Ovary (tissue), 9 donors: Measurements from ENCODE around the gene UBAC1. TPM values are rescaled to one million over a fixed set of nuclear protein-coding genes. Genes with fewer than 3 reads are reported as not detected.

Experiments
- DNase-seq, 5 donors: peaks; one replicate each; pipeline ENCODE4 v3.0.0-alpha.2; 2019 to 2020
- H3K27ac ChIP-seq, 2 donors: fragments of 200-600 bp; one replicate each; pipeline versions ENCODE4 v1.5.1 to v1.8.0; 2019 to 2022
- H3K27me3 ChIP-seq: fragments of 200-600 bp; one replicate; pipeline ENCODE4 v1.8.0; 2022
- H3K36me3 ChIP-seq: fragments of 200-600 bp; sonication (generic); one replicate; pipeline ENCODE4 v1.5.1; 2019
- H3K4me1 ChIP-seq: one replicate; pipeline ENCODE4 v1.8.1; 2013; ENCODE audit warnings: mild to moderate bottlenecking, moderate library complexity; ENCODE audit not compliant: insufficient read depth
- H3K4me3 ChIP-seq: fragments of 200-600 bp; sonication (generic); one replicate; pipeline ENCODE4 v1.5.1; 2017
- H3K9me3 ChIP-seq, 2 donors: fragments of 200-600 bp in 1 of 2; sonication (generic) in 1 of 2; one replicate each; pipeline versions ENCODE4 v1.5.1 to v1.8.1; 2013 to 2019; ENCODE audit warnings: mild to moderate bottlenecking in 1 of 2, moderate library complexity in 1 of 2
- CTCF ChIP-seq, 3 donors: fragments of 450-650 bp in 2 of 3; fragments of 200-600 bp in 1 of 3; IDR thresholded peaks; one replicate each; pipeline versions ENCODE4 v1.5.1 to v1.8.0; 2016 to 2022; ENCODE audit warnings: antibody characterized with exemption in 3 of 3, mild to moderate bottlenecking in 1 of 3
- EP300 ChIP-seq: sonication (generic); formaldehyde crosslinking; IDR thresholded peaks from one replicate; pipeline ENCODE4 v1.6.1; 2017; ENCODE audit warnings: antibody characterized with exemption
- POLR2A ChIP-seq: fragments of 450-650 bp; IDR thresholded peaks from one replicate; pipeline ENCODE4 v1.6.1; 2017; ENCODE audit warnings: antibody characterized with exemption, mild to moderate bottlenecking, moderate library complexity
- WGBS, 3 donors: extraction: QIAGEN DNeasy Blood & Tissue Kit in 1 of 3; methylation state at CpG; one replicate each; pipeline versions ENCODE4 v1.1.5 to v1.1.7; 2013 to 2017; 5-methylcytosine and 5-hydroxymethylcytosine counted together
- intact Hi-C, 4 donors: fragments of 100-400 bp; cut with DNase I; formaldehyde crosslinking; loops; one replicate each; pipeline versions ENCODE4 v1.11.0 to v1.15.1; 2022 to 2023
- polyA plus RNA-seq, 2 donors: library from polyadenylated mRNA; stranded (reverse); fragments of 200-250 nt in 1 of 2; fragments of 350-450 nt in 1 of 2; fragmentation: Illumina TruSeq in 1 of 2; extraction: RNeasy Lipid Tissue Mini Kit (QIAGEN cat#74804) in 1 of 2; gene quantifications; one replicate each; pipeline ENCODE4 v1.2.3, GENCODE V29; 2013 to 2014
- total RNA-seq, 7 donors: library from RNA; depleted of rRNA in 2 of 7; stranded (reverse); fragments of >200 nt in 2 of 7; fragmentation: NEBNext Ultra II Directional in 3 of 7; extraction: Animal tissue kit (Norgen Biotek cat#: 25700) in 3 of 7; gene quantifications; one replicate each; pipeline versions ENCODE4 v1.1.0 to v1.2.4, GENCODE V29; 2016 to 2023
- donor health status: DM: no; HTN: no; CAD: no; lungs with moderate emphysema.
- donor health status: DM: no; HTN: no; CAD: no.
- donor health status: Bipolar disorder and iron deficiency.
- donor health status: DM: yes; HTN: yes; CAD: no.
- donor health status: DM: no; HTN: no; CAD: no.
- donor health status: DM: yes; HTN: yes; CAD: no.

The UBAC1 gene
- total and polyA plus RNA-seq, 9 donors: 19.7 to 42.0 (median 33.4) TPM

- DNase-seq: no peak
- no peak overlapping the region for H3K27ac ChIP-seq
- no peaks in the 10 kb centered on the region for H3K27me3 ChIP-seq
- intact Hi-C loops: no loop called here
- TF ChIP-seq POLR2A (no peak), CTCF (IDR thresholded peaks at IDR 0.05) (no peak), EP300 (no peak)
- H3K36me3 ChIP-seq: no peaks in the 10 kb centered on the region
- no peak overlapping the region for H3K4me3 ChIP-seq
- no peaks in the 10 kb centered on the region for H3K4me1 ChIP-seq
- H3K9me3 ChIP-seq: no peaks in the 10 kb centered on the region
- 75 to 85% (median 81%) methylated on average over 27 of the region's 27 CpGs for WGBS, 3 donors
Observed at GRCh38 chr9:135924628-135925338, 36.4 kb downstream of the UBAC1 start.

- Histone ChIP-seq H3K27ac (no peak overlapping the region), H3K27me3 (no peaks in the 10 kb centered on the region), H3K9me3 (no peaks in the 10 kb centered on the region), H3K4me3 (no peak overlapping the region), H3K36me3 (no peaks in the 10 kb centered on the region), H3K4me1 (no peaks in the 10 kb centered on the region)
- DNase-seq: no peak
- TF ChIP-seq POLR2A (no peak), EP300 (no peak), CTCF (IDR thresholded peaks at IDR 0.05) (no peak)
- intact Hi-C loops: no loop called here
- 86 to 90% (median 89%) methylated on average over 13 of the region's 13 CpGs for WGBS, 3 donors
Observed at GRCh38 chr9:135923508-135923907, 37.7 kb downstream of the UBAC1 start.

GRCh38 chr9:135921749-135922310, 39.3 kb downstream of the UBAC1 start:
- no peak overlapping the region for H3K27ac ChIP-seq
- no peaks in the 10 kb centered on the region for H3K36me3 ChIP-seq
- WGBS, 3 donors: 60 to 83% (median 75%) methylated on average over 14 of the region's 14 CpGs
- H3K27me3 ChIP-seq: no peaks in the 10 kb centered on the region
- intact Hi-C loops: no loop called here
- no peak overlapping the region for H3K4me3 ChIP-seq
- H3K9me3 ChIP-seq: no peaks in the 10 kb centered on the region
- TF ChIP-seq CTCF (IDR thresholded peaks at IDR 0.05) (no peak), EP300 (no peak), POLR2A (no peak)
- H3K4me1 ChIP-seq: no peaks in the 10 kb centered on the region
- no peak for DNase-seq

GRCh38 chr9:135920973-135921585, 40.1 kb downstream of the UBAC1 start:
- Histone ChIP-seq H3K36me3 (no peaks in the 10 kb centered on the region), H3K4me3 (no peak overlapping the region), H3K27me3 (no peaks in the 10 kb centered on the region), H3K27ac (no peak overlapping the region), H3K4me1 (no peaks in the 10 kb centered on the region), H3K9me3 (no peaks in the 10 kb centered on the region)
- intact Hi-C loops: no loop called here
- 60 to 84% (median 81%) methylated on average over 24 of the region's 24 CpGs for WGBS, 3 donors
- TF ChIP-seq EP300: no peak
- TF ChIP-seq POLR2A: no peak
- no peak for TF ChIP-seq CTCF (IDR thresholded peaks at IDR 0.05)
- no peak for DNase-seq
